Measurements from ENCODE around the gene XRCC4.
A peak's percentile ranks its signal among the peaks of the same experiment; 100 is the strongest.
"Not testable (repeated sequence)": the region's sequence is repeated elsewhere in the genome, so short reads cannot be mapped to it uniquely, and the experiment has no call there.

The XRCC4 gene

GRCh38 chr5:83192947-83193346, 115.6 kb downstream of the XRCC4 start:
- DNase-seq: no peak

GRCh38 chr5:83197326-83197967, 120.1 kb downstream of the XRCC4 start:
- DNase-seq: peak; percentile 90

- no peak for DNase-seq
These were observed 121.8 kb downstream of the XRCC4 start for GRCh38 chr5:83199126-83199525.

- no peak for DNase-seq
These were observed 127.3 kb downstream of the XRCC4 start for GRCh38 chr5:83204651-83205050.

- no peak for DNase-seq
These were observed 132.6 kb downstream of the XRCC4 start for GRCh38 chr5:83209963-83210362.

- DNase-seq: no peak
These were observed 141.7 kb downstream of the XRCC4 start for GRCh38 chr5:83219077-83219476.

- DNase-seq: no peak
These were observed 142.1 kb downstream of the XRCC4 start for GRCh38 chr5:83219495-83219894.

GRCh38 chr5:83220331-83220730, 143.0 kb downstream of the XRCC4 start:
- peak; percentile 12 for DNase-seq

GRCh38 chr5:83222906-83223305, 145.6 kb downstream of the XRCC4 start:
- no peak for DNase-seq

- DNase-seq: no peak
These were observed 150.3 kb downstream of the XRCC4 start for GRCh38 chr5:83227611-83228010.

GRCh38 chr5:83230511-83230910, 153.2 kb downstream of the XRCC4 start:
- DNase-seq: no peak

- no peak for DNase-seq
These were observed 167.2 kb downstream of the XRCC4 start for GRCh38 chr5:83244516-83244915.

GRCh38 chr5:83245037-83245436, 167.7 kb downstream of the XRCC4 start:
- DNase-seq: no peak

GRCh38 chr5:83246071-83246470, 168.7 kb downstream of the XRCC4 start:
- no peak for DNase-seq

- no peak for DNase-seq
These were observed 171.8 kb downstream of the XRCC4 start for GRCh38 chr5:83249156-83249555.

- no peak for DNase-seq
These were observed 174.5 kb downstream of the XRCC4 start for GRCh38 chr5:83251849-83252248.

- no peak for DNase-seq
These were observed 176.4 kb downstream of the XRCC4 start for GRCh38 chr5:83253720-83254119.

GRCh38 chr5:83255268-83255667, 177.9 kb downstream of the XRCC4 start:
- DNase-seq: no peak

- no peak for DNase-seq
These were observed 178.9 kb downstream of the XRCC4 start for GRCh38 chr5:83256091-83256780.

- not testable (repeated sequence) for DNase-seq
These were observed 180.3 kb downstream of the XRCC4 start for GRCh38 chr5:83257684-83258083.

- DNase-seq: peak; percentile 92
These were observed 188.0 kb downstream of the XRCC4 start for GRCh38 chr5:83265318-83265717.

GRCh38 chr5:83270311-83270710, 193.0 kb downstream of the XRCC4 start:
- DNase-seq: no peak

- no peak for DNase-seq
These were observed 199.8 kb downstream of the XRCC4 start for GRCh38 chr5:83277154-83277553.

GRCh38 chr5:83277953-83278352, 200.6 kb downstream of the XRCC4 start:
- no peak for DNase-seq

- DNase-seq: no peak
These were observed 203.8 kb downstream of the XRCC4 start for GRCh38 chr5:83281176-83281575.

Data from NCI-H748 treated with DMSO at 0.1 percent for 48 hours (cell line).